ENCODE measurements around the gene MEGF6. TPM values are rescaled to one million over a fixed set of nuclear protein-coding genes. Genes with fewer than 3 reads are reported as not detected.

MEGF6 gene
- total RNA-seq, 4 donors from 2014 or later: 10.0 to 24.7 (median 17.1) TPM

- TF ChIP-seq CTCF (IDR thresholded peaks at IDR 0.05; ENCODE audit: low read depth): no peak
Measured at GRCh38 chr1:3455670-3456448, 155.4 kb downstream of the MEGF6 start.

DNA sequence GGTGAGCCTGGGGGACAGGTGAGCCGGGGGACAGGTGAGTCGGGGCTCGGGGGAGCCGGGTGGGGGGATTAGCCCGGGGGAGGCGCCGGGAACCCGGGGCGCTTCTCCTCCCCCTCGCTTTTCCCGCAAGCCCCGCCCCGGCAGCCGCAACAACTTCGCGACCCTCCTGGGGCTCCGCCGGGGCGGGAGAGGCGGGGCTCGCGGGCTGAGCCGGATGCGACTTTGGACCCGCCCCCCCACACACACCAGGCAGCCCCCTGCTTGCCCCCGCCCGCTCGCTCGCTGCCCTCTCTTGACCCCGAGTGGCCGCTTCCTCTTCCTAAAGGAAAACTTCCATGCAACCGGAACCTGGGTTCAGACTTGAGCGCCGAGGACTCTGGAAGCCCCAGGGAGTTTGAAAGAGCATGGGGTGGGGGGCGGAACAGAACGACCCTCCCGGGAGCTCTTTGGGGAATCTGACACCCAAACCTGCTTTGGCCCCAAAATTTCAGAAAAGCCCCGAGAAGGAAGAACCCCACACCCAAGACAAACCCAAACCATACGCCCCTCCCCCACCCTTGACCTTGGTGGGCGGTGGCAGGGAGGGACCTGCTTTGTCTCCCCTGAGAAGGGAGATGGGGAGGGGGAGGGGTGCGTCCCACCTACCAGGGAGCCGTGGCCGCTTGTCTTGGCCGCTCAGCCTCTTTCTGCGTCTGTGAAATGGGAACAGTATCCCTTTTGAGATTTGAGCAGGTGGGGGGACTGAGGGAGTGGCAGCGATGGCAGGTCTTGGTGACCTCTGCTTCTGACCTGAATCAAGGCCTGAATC is 156.3 kb downstream of the MEGF6 start:
- no peak for TF ChIP-seq CTCF (IDR thresholded peaks at IDR 0.05; ENCODE audit: low read depth)

DNA sequence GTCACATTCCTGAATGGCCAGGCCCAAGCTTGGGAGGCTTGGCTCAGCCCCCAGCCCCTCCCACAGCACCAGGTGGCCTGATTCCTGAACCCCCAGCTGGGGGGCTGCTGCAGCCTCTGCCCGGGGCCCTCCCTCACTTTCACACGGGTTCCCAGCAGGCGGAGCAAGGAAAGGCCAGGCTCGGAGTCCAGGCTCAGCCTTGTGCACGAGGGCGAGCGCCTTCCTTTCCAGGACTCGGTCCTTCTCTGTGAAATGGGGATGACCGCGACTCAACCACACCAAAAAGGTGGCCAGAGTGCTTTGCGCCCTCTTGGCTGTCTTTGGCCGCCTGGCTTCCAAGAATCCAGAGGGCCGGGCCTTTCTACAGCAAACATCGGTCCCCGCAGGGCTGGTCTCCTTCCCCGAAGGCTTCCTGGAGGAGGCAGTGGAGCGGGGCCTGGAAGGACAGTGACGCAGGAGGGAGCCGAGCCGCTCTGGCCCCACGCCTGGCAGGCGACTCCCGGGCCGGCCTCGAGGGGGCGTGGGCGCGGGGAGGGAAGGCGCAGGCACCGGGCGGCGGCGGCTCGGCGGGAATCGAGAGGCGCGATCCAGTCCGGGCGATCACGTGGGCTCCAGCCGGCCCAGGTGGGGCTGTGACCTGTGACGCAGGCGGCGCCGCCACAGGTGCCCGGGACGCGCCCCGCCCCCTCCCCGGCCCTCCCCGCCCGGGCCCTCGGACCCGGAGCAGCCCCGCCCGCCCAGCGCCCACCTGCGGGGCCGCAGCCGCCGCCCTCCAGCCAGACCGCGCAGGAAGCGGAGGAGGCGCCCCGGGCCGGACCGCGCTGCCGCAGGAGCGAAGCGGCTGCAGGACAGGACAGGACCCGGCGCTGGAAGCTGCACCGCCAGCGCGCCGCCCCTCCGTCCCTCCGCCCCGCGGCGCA is 157.2 kb downstream of the MEGF6 start, which contains the start of gene ARHGEF16:
ARHGEF16 (plus strand) TSS at position 775 of the 920 bp plus-strand sequence. CDS start 8,420 bp downstream, outside the sequence.
- no peak for TF ChIP-seq CTCF (IDR thresholded peaks at IDR 0.05; ENCODE audit: low read depth)

- no peak for TF ChIP-seq CTCF (IDR thresholded peaks at IDR 0.05; ENCODE audit: low read depth)
Measured at GRCh38 chr1:3453203-3453761, 158.0 kb downstream of the MEGF6 start.

GRCh38 chr1:3452866-3453175 is 158.5 kb downstream of the MEGF6 start:
- TF ChIP-seq CTCF (IDR thresholded peaks at IDR 0.05; ENCODE audit: low read depth): no peak

DNA sequence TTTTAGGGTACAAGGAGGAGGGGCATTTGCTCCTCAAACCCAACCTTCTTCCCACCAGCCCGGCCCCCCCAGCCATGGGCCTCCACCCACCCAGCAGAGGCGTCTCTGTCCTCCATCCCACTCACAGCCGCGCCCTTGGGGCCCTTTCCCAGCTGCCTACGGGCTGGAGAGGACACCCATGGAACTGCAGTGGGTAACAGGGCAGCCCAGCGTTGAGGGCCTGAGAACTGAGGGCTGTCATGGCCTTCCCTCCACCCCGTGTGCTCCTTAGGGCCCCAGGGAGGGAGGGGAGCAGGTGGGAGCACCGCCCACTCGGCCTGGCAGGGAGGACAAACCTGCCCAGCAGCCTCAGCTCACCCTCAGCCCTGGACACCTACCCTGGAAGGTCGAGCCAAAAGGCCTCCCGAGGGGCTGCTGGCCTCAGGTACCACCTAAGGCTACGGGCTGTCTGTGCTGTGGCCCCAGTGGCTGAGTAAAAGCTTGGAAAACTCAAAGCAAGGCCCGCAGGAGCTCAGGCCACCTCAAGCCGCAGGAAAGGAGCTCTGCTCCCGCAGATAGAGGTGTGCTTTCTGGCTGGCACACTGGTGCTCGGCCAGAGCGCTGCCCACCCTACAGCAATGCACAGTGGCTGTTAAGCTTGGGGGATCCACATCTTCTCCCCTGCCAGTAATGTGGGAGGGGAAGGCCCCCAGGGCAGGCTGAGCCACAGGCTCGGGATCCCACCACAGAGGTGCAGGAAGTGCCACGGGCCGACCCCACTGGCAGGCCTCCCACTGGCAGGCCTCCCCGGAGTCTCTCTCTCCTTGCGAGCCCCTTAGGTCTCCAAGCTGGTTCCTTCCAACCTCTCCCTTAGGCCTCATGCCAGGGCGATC is 159.1 kb downstream of the MEGF6 start:
- no peak for TF ChIP-seq CTCF (IDR thresholded peaks at IDR 0.05; ENCODE audit: low read depth)

Measured in subcutaneous adipose tissue (tissue), 4 donors.